Activated CD4-positive, alpha-beta T cell treated with anti-CD3 and anti-CD28 coated beads, Interleukin-10, Interleukin-2, amounts not matched to agents 100 ng/mL and 50 ng/mL, durations not matched to agents 16 hours and 8 hours (primary cell): ENCODE results near the gene INSYN2B.
"Not testable (repeated sequence)": the region's sequence is repeated elsewhere in the genome, so short reads cannot be mapped to it uniquely, and the experiment has no call there.

Experiments
- DNase-seq: peaks from one replicate; pipeline ENCODE4 v3.0.0-alpha.2; 2020

The INSYN2B gene

GRCh38 chr5:169970911-169971765, 9.2 kb downstream of the INSYN2B start:
- DNase-seq, result no peak

GRCh38 chr5:169970339-169970738, 10.0 kb downstream of the INSYN2B start:
- DNase-seq, result no peak

GRCh38 chr5:169964246-169964645, 16.0 kb downstream of the INSYN2B start:
- DNase-seq, result no peak

- DNase-seq, result no peak
These were observed 19.6 kb downstream of the INSYN2B start for GRCh38 chr5:169960659-169961058.

- DNase-seq, result no peak
These were observed 22.0 kb downstream of the INSYN2B start for GRCh38 chr5:169958278-169958677.

- DNase-seq, result no peak
These were observed 23.5 kb downstream of the INSYN2B start for GRCh38 chr5:169956756-169957155.

GRCh38 chr5:169956126-169956525, 24.2 kb downstream of the INSYN2B start:
- no peak for DNase-seq

- DNase-seq, result no peak
These were observed 25.5 kb downstream of the INSYN2B start for GRCh38 chr5:169954786-169955185.

GRCh38 chr5:169953196-169953595, 27.1 kb downstream of the INSYN2B start:
- DNase-seq, result not testable (repeated sequence)

- no peak for DNase-seq
These were observed 30.0 kb downstream of the INSYN2B start for GRCh38 chr5:169950333-169950732.

GRCh38 chr5:169946743-169947295, 33.5 kb downstream of the INSYN2B start:
- DNase-seq, result no peak

- DNase-seq, result no peak
These were observed 34.4 kb downstream of the INSYN2B start for GRCh38 chr5:169945831-169946261.

GRCh38 chr5:169944922-169945680, 35.2 kb downstream of the INSYN2B start:
- DNase-seq, result no peak

- no peak for DNase-seq
These were observed 36.2 kb downstream of the INSYN2B start for GRCh38 chr5:169944115-169944514.

GRCh38 chr5:169943026-169943425, 37.3 kb downstream of the INSYN2B start:
- DNase-seq, result no peak

- no peak for DNase-seq
These were observed 38.1 kb downstream of the INSYN2B start for GRCh38 chr5:169942181-169942580.

- DNase-seq, result no peak
These were observed 38.8 kb downstream of the INSYN2B start for GRCh38 chr5:169941542-169941941.

GRCh38 chr5:169939731-169940130, 40.6 kb downstream of the INSYN2B start:
- DNase-seq, result no peak

- no peak for DNase-seq
These were observed 41.9 kb downstream of the INSYN2B start for GRCh38 chr5:169938439-169938838.

- DNase-seq, result no peak
These were observed 44.5 kb downstream of the INSYN2B start for GRCh38 chr5:169935762-169936161.

GRCh38 chr5:169934990-169935389, 45.3 kb downstream of the INSYN2B start:
- DNase-seq, result no peak

GRCh38 chr5:169933616-169934015, 46.7 kb downstream of the INSYN2B start:
- DNase-seq, result no peak

- no peak for DNase-seq
These were observed 47.2 kb downstream of the INSYN2B start for GRCh38 chr5:169933127-169933526.

- DNase-seq, result peak; percentile 8
These were observed 56.3 kb downstream of the INSYN2B start for GRCh38 chr5:169923988-169924387.
